Lower leg skin (tissue), 4 donors: ENCODE results near the gene KLF4. TPM values are rescaled to one million over a fixed set of nuclear protein-coding genes. Genes with fewer than 3 reads are reported as not detected.

Experiments used
- DNase-seq, 2 donors: peaks; one replicate each; pipeline ENCODE4 v3.0.0-alpha.2; 2019; ENCODE audit warnings: low spot score in 2 of 2
- H3K4me3 ChIP-seq: fragments of 200-600 bp; sonication (generic); 2 replicates; pipeline ENCODE4 v1.5.1; 2017; ENCODE audit warnings: mild to moderate bottlenecking, low read depth; ENCODE audit not compliant: poor library complexity, severe bottlenecking
- POLR2A ChIP-seq, 2 donors: fragments of 450-650 bp; IDR thresholded peaks; one replicate each; pipeline ENCODE4 v1.6.1; 2016 to 2017; ENCODE audit warnings: antibody characterized with exemption in 2 of 2, mild to moderate bottlenecking in 1 of 2, moderate library complexity in 1 of 2
- WGBS, 2 donors: methylation state at CpG; one replicate each; pipeline ENCODE4 v1.1.5; 2018; 5-methylcytosine and 5-hydroxymethylcytosine counted together
- intact Hi-C: fragments of 100-400 bp; cut with DNase I; formaldehyde crosslinking; loops from one replicate; pipeline ENCODE4 v1.15.0; 2023; ENCODE audit warnings: low total_unique reads
- total RNA-seq, 4 donors: library from RNA; depleted of rRNA; stranded (reverse); fragments of >200 nt; gene quantifications; one replicate each; pipeline ENCODE4 v1.1.0, GENCODE V29; 2016
- TF ChIP-seq, protein P1 (sequence below), 3 donors: fragments of 450-650 bp; IDR thresholded peaks; one replicate each; pipeline ENCODE4 v1.5.1; 2016; ENCODE audit warnings: antibody characterized with exemption in 3 of 3, mild to moderate bottlenecking in 3 of 3, moderate library complexity in 2 of 3

KLF4 gene
- total RNA-seq, 4 donors from 2014 or later: 562 to 846 (median 608) TPM

DNA sequence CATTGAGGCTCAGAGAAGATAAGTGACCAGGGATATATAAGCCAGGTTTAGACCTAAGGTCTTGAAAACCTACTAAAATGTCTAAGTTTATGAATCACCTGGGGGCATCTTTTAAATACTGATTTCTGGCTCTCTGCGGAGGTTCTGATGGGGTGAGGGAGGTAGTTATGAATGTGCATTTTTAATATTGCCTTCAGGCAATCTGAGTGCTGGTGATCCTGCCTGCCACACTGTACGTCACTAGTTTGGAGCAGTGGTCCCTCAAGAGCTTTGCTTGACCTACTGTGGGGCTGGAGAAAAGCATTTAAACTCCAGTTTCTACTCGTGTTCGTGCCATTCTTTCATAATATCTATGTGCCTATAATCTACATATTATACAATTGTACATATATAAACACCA lies 36.1 kb downstream of the KLF4 start:
- no peak for DNase-seq
- TF ChIP-seq, protein P1, sequence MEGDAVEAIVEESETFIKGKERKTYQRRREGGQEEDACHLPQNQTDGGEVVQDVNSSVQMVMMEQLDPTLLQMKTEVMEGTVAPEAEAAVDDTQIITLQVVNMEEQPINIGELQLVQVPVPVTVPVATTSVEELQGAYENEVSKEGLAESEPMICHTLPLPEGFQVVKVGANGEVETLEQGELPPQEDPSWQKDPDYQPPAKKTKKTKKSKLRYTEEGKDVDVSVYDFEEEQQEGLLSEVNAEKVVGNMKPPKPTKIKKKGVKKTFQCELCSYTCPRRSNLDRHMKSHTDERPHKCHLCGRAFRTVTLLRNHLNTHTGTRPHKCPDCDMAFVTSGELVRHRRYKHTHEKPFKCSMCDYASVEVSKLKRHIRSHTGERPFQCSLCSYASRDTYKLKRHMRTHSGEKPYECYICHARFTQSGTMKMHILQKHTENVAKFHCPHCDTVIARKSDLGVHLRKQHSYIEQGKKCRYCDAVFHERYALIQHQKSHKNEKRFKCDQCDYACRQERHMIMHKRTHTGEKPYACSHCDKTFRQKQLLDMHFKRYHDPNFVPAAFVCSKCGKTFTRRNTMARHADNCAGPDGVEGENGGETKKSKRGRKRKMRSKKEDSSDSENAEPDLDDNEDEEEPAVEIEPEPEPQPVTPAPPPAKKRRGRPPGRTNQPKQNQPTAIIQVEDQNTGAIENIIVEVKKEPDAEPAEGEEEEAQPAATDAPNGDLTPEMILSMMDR (IDR thresholded peaks at IDR 0.05): no peak
- TF ChIP-seq POLR2A (IDR thresholded peaks at IDR 0.05): no peak
- H3K4me3 ChIP-seq: no peak overlapping the region
- intact Hi-C loops: no loop called here
- 54 to 64% methylated on average over 4 of the region's 4 CpGs for WGBS, 2 donors

DNA sequence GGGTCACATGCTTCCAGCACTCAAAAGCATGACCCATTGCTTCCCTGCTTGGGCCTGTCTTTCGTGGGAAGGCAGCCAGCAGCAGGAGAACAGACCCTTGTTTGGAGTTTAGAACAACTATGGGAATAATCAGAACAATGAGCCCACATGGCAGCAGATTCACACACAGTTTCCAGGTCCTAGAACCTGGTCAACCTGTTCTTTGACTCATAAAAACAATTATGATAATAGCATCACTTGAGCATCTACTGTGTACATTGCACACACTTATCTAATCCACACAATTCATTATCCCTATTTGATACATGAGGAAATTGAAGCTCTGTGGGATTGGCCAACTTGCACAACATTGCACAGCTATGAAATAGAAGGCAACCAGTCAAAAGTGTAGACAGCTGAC lies 41.7 kb downstream of the KLF4 start:
- no peak overlapping the region for H3K4me3 ChIP-seq
- DNase-seq: no peak
- TF ChIP-seq POLR2A (IDR thresholded peaks at IDR 0.05): no peak
- TF ChIP-seq, protein P1 (IDR thresholded peaks at IDR 0.05): no peak
- WGBS, 2 donors: 54 to 57% methylated on average over 1 of the region's 1 CpG
- intact Hi-C loops: no loop called here

- intact Hi-C loops: no loop called here
- TF ChIP-seq, protein P1 (IDR thresholded peaks at IDR 0.05): no peak
- no peak for TF ChIP-seq POLR2A (IDR thresholded peaks at IDR 0.05)
- WGBS, 2 donors: 80 to 96% methylated on average over 4 of the region's 4 CpGs
- DNase-seq: no peak
- no peak overlapping the region for H3K4me3 ChIP-seq
Observed at GRCh38 chr9:107447081-107447480, 42.5 kb downstream of the KLF4 start.

DNA sequence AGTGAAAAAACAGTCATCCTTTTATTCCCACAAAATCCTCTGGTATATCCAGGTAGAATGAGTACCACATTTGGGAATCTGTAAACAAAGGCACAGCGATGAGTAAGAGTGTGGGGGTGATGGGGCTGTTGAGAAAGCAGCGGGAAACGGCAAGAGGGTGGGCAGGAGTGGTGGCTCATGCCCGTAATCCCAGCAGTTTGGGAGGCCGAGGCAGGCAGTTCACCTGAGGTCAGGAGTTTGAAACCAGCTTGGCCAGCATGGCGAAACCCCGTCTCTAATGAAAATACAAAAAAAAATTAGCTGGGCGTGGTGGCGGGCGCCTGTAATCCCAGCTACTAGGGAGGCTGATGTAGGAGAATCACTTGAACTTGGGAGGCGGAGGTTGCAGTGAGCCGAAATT lies 43.1 kb downstream of the KLF4 start:
- intact Hi-C loops: no loop called here
- no peak overlapping the region for H3K4me3 ChIP-seq
- WGBS, 2 donors: 87 to 88% methylated on average over 12 of the region's 12 CpGs
- TF ChIP-seq POLR2A (IDR thresholded peaks at IDR 0.05): no peak
- TF ChIP-seq, protein P1 (IDR thresholded peaks at IDR 0.05): no peak
- no peak for DNase-seq

DNA sequence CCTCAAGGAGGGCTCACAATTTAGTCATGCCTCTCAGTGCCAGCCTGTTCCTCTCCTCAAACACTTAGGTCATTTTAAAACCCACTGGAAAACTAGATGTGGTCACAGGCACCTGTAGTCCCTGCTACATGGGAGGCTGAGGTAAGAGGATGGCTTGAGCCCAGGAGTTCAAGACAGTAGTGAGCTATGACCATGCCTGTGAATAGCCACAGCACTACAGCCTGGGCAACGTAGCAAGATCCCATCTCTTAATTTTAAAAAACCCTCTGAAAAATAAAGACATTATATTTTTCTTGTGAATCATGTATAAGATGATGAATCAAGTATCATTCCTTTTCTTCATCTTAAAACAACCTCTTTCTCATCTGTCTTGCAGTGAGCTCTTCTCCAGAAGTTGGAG lies 45.8 kb downstream of the KLF4 start:
- WGBS, 2 donors: 100% methylated on average over 1 of the region's 1 CpG
- intact Hi-C loops: no loop called here
- TF ChIP-seq, protein P1 (IDR thresholded peaks at IDR 0.05): no peak
- no peak for TF ChIP-seq POLR2A (IDR thresholded peaks at IDR 0.05)

GRCh38 chr9:107439991-107440456 lies 49.5 kb downstream of the KLF4 start:
- no peak for TF ChIP-seq POLR2A (IDR thresholded peaks at IDR 0.05)
- TF ChIP-seq, protein P1 (IDR thresholded peaks at IDR 0.05): no peak
- H3K4me3 ChIP-seq: no peak overlapping the region
- 62 to 69% methylated on average over 3 of the region's 3 CpGs for WGBS, 2 donors
- intact Hi-C loops: no loop called here
- no peak for DNase-seq

More for the DNA sequence above, 45.8 kb downstream of the KLF4 start:
- DNase-seq: no peak
- H3K4me3 ChIP-seq: no peak overlapping the region
